ENCODE results near the gene ATOX1. TPM values are rescaled to one million over a fixed set of nuclear protein-coding genes. Genes with fewer than 3 reads are reported as not detected.

ATOX1 gene
- total RNA-seq, 1 donor from 2014 or later: 75.6 TPM

Other genes with a start within 250 kb of the ATOX1 start
- gene FAT2, start 167.3 kb downstream of the ATOX1 start, total RNA-seq: not detected in 2 replicates
- not detected in 2 replicates for gene SPARC, start 71.7 kb downstream of the ATOX1 start, total RNA-seq
- gene G3BP1, start 13.3 kb upstream of the ATOX1 start, total RNA-seq: 362 and 367 TPM in 2 replicates
- gene GLRA1, start 166.2 kb upstream of the ATOX1 start, total RNA-seq: not detected in 2 replicates

Data from activated CD4-positive, alpha-beta T cell treated with anti-CD3 and anti-CD28 coated beads, Interleukin-2, amount 10 ng/mL, durations not matched to agents 24 days and 14 days (primary cell).